ENCODE measurements around the gene NOTCH1. TPM values are rescaled to one million over a fixed set of nuclear protein-coding genes. Genes with fewer than 3 reads are reported as not detected.

Gene NOTCH1
- total RNA-seq, 4 donors from 2014 or later, result 32.0 to 40.8 (median 36.2) TPM

DNA sequence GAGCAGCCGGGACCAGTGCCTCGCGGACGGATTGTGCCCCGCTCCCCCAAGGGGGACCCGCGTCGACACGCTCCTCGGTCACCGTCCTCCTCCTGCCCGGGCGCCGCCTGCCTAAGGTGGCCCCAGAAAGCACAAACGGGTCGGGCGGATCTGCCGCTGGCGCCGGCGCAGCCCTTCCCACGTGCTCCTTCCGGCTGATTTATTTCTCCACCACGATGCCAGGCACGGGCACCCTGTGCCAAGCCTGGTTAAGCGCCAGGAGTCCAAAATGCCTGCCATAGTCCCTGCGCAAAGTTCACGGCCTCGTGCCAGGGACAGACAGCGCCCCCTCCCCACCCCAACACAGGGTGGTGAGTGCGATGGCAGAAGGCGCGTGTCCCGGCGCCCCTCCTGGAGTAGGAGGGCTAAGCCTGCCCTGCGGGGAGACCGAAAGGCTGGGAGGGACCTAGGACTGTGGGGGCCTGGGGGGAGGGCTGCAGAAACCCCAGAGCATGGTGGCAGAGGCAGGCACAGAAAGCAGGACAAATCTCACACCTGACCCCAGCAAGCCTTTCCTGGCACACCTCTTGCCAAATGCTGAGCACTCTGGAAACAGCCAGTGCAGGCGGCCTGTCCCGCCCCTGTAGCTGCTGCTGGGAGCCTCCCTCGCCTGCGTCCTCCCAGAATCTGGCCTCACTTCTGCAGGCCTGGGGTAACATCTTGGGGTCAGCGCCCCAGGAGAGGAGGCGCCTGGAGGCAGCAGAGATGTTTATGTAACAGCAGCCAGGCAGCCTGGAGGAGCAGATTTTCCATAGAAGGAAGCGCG is 1.1 kb upstream of the NOTCH1 start:
- peaks cover 0 to 23% (median 3%) of the 10 kb centered on the region in 3 donors for H3K36me3 ChIP-seq
- H3K9me3 ChIP-seq, result no peaks in the 10 kb centered on the region
- no peaks in the 10 kb centered on the region for H3K27me3 ChIP-seq
- DNase-seq, result no peak
- TF ChIP-seq CTCF (IDR thresholded peaks at IDR 0.05), result peak in 1 of 6 experiments; percentile 15
- TF ChIP-seq POLR2A (IDR thresholded peaks at IDR 0.05), result peak in 2 of 4 donors; percentile 16
- peak overlapping the region; percentile 62 to 99 (median 84) for H3K4me3 ChIP-seq
- 3 to 10% methylated on average over 2 to 8 of the region's 45 CpGs for WGBS, 2 donors
- H3K4me1 ChIP-seq, result peaks cover 48 to 90% (median 79%) of the 10 kb centered on the region in 3 donors
- intact Hi-C loops (cut with DNase I), result no loop called here
- H3K27ac ChIP-seq, result peak overlapping the region; percentile 94 to 99 (median 95)

GRCh38 chr9:136545692-136545964 is 220 bp downstream of the NOTCH1 start:
- intact Hi-C loops (cut with DNase I), result no loop called here
- peaks cover 0 to 36% (median 8%) of the 10 kb centered on the region in 3 donors for H3K36me3 ChIP-seq

DNA sequence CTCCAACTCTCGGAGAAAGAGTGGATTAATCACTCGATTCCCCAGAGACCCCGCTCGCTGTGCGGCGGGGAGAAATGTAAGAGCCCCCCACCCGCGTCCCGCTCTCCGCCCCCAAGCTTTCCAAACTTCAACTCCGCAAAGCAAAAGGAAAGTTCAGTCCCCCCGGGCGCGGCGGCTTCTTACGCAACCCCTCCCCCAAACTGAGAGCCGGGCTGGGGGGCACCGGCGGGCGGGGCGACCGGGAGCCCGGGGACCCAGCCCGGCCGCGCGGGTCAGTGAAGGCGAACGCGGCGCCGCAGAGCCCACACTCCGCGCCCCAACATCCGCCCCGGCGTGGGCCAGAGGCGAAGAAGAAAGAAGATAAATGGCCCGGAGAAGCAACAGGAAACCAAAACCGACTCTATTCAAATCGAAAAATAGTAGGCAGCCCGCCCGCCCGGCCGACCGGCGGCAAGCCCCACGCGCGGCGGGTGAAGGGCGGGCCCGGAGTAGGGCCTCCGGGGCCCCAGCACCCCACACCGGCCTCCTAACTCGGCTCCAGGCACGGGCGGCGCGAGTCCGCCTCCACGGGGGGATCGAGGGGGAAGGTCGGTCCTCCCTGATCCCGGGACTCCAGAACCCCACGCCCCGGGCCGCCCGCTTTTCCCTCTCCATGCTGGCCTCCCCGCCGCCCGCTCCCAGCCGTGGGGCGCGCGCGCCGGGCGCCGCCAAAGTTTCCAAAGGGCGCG is 720 bp downstream of the NOTCH1 start:
- Histone ChIP-seq H3K27me3 (no peaks in the 10 kb centered on the region), H3K4me1 (peaks cover 51 to 90% (median 77%) of the 10 kb centered on the region in 3 donors), H3K4me3 (peak overlapping the region; percentile 62 to 99 (median 84)), H3K27ac (peak overlapping the region; percentile 94 to 99 (median 95)), H3K36me3 (peaks cover 0 to 41% (median 8%) of the 10 kb centered on the region in 3 donors), H3K9me3 (no peaks in the 10 kb centered on the region)
- TF ChIP-seq CTCF (IDR thresholded peaks at IDR 0.05) (no peak), POLR2A (IDR thresholded peaks at IDR 0.05) (no peak)
- 0% methylated on average over 4 to 22 of the region's 82 CpGs for WGBS, 2 donors
- intact Hi-C loops (cut with DNase I), result loop anchor here (5.0 kb wide), 2 partner anchors 58 to 82 kb away; no protein-coding TSS in a partner anchor
- no peak for DNase-seq

More at GRCh38 chr9:136545692-136545964, 220 bp downstream of the NOTCH1 start:
- 0% methylated on average over 4 of the region's 41 CpGs; no CpG with 5 or more reads in 1 of the 2 donors for WGBS, 2 donors
- Histone ChIP-seq H3K4me3 (peak overlapping the region; percentile 62 to 99 (median 84)), H3K9me3 (no peaks in the 10 kb centered on the region), H3K27ac (peak overlapping the region; percentile 94 to 99 (median 95)), H3K4me1 (peaks cover 47 to 90% (median 77%) of the 10 kb centered on the region in 3 donors), H3K27me3 (no peaks in the 10 kb centered on the region)
- no peak for TF ChIP-seq CTCF (IDR thresholded peaks at IDR 0.05)
- TF ChIP-seq POLR2A (IDR thresholded peaks at IDR 0.05), result no peak
- no peak for DNase-seq

- H3K4me1 ChIP-seq, result peaks cover 56 to 90% (median 77%) of the 10 kb centered on the region in 3 donors
- intact Hi-C loops (cut with DNase I), result loop anchor here (5.0 kb wide), 2 partner anchors 57 to 83 kb away; no protein-coding TSS in a partner anchor
- TF ChIP-seq CTCF (IDR thresholded peaks at IDR 0.05), result no peak
- peak in 1 of 4 donors; percentile 32 for TF ChIP-seq POLR2A (IDR thresholded peaks at IDR 0.05)
- peak overlapping the region; percentile 62 to 99 (median 84) for H3K4me3 ChIP-seq
- no peaks in the 10 kb centered on the region for H3K9me3 ChIP-seq
- H3K27ac ChIP-seq, result peak overlapping the region; percentile 94 to 99 (median 95)
- H3K27me3 ChIP-seq, result no peaks in the 10 kb centered on the region
- H3K36me3 ChIP-seq, result peaks cover 0 to 46% (median 8%) of the 10 kb centered on the region in 3 donors
- 0% methylated on average over 4 of the region's 31 CpGs; no CpG with 5 or more reads in 1 of the 2 donors for WGBS, 2 donors
- DNase-seq, result no peak
Observed at GRCh38 chr9:136544548-136544963, 1.3 kb downstream of the NOTCH1 start.
